AG10803 (cell line): ENCODE data around the gene KLHL29.

Source experiments
- DNase-seq: peaks from one replicate; pipeline ENCODE4 v3.0.0; 2010; ENCODE audit warnings: low read depth
- H3K4me3 ChIP-seq: 2 replicates; pipeline ENCODE4 v1.5.1; 2011; ENCODE audit warnings: mild to moderate bottlenecking, low read length, control low read depth
- CTCF ChIP-seq: conservative IDR thresholded peaks from 2 replicates; pipeline ENCODE4 v1.5.1; 2011; ENCODE audit warnings: mild to moderate bottlenecking, low read length, control low read depth, inconsistent platforms

KLHL29 gene

GRCh38 chr2:23448906-23449305 lies 63.9 kb downstream of the KLHL29 start:
- no peak for TF ChIP-seq CTCF
- peak; percentile 14 for DNase-seq

GRCh38 chr2:23449413-23449812 lies 64.4 kb downstream of the KLHL29 start:
- no peak overlapping the region for H3K4me3 ChIP-seq
- no peak for TF ChIP-seq CTCF
- no peak for DNase-seq

More at GRCh38 chr2:23448906-23449305, 63.9 kb downstream of the KLHL29 start:
- H3K4me3 ChIP-seq = no peak overlapping the region

- DNase-seq = peak; percentile 10
- no peak overlapping the region for H3K4me3 ChIP-seq
- TF ChIP-seq CTCF = no peak
Observed at GRCh38 chr2:23449831-23450331, 64.9 kb downstream of the KLHL29 start.

GRCh38 chr2:23452372-23452771 lies 67.4 kb downstream of the KLHL29 start:
- DNase-seq = no peak
- TF ChIP-seq CTCF = no peak
- H3K4me3 ChIP-seq = no peak overlapping the region

GRCh38 chr2:23452853-23453420 lies 68.0 kb downstream of the KLHL29 start:
- TF ChIP-seq CTCF = no peak
- peak; percentile 48 for DNase-seq
- H3K4me3 ChIP-seq = no peak overlapping the region

GRCh38 chr2:23453432-23453831 lies 68.5 kb downstream of the KLHL29 start:
- no peak overlapping the region for H3K4me3 ChIP-seq
- no peak for TF ChIP-seq CTCF
- DNase-seq = no peak

GRCh38 chr2:23453836-23454460 lies 69.0 kb downstream of the KLHL29 start:
- H3K4me3 ChIP-seq = no peak overlapping the region
- no peak for TF ChIP-seq CTCF
- DNase-seq = no peak
